ENCODE measurements around the gene RGS6.

RGS6 gene

DNA sequence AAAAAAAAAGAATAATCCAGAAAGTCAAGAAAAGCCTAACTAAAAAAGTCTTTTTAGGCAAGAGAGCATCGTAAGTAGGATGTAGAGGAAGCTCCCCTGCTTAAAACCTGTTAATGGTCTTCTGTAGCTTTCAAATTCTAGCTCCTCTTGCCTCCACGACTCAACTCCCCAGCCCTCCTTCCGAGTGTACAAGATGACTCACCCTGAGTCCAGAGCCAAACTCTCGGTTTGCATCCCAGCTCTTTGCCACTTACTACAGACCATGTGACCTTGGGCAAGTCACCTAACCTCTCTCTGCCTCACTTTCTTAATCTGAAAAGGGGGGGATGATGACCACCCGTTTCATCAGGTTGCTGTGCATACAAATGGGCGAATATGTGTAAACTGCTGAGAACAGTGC is 501.3 kb downstream of the RGS6 start:
- H3K4me3 ChIP-seq: no peak overlapping the region
- no peaks in the 10 kb centered on the region for H3K27me3 ChIP-seq
- intact Hi-C loops (cut with DNase I; ENCODE audit: low total_unique reads): no loop called here
- no peak for DNase-seq
- no peaks in the 10 kb centered on the region for H3K36me3 ChIP-seq
- no peaks in the 10 kb centered on the region for H3K4me1 ChIP-seq
- H3K9me3 ChIP-seq: no peaks in the 10 kb centered on the region
- no peak overlapping the region for H3K27ac ChIP-seq
- TF ChIP-seq, protein P1, sequence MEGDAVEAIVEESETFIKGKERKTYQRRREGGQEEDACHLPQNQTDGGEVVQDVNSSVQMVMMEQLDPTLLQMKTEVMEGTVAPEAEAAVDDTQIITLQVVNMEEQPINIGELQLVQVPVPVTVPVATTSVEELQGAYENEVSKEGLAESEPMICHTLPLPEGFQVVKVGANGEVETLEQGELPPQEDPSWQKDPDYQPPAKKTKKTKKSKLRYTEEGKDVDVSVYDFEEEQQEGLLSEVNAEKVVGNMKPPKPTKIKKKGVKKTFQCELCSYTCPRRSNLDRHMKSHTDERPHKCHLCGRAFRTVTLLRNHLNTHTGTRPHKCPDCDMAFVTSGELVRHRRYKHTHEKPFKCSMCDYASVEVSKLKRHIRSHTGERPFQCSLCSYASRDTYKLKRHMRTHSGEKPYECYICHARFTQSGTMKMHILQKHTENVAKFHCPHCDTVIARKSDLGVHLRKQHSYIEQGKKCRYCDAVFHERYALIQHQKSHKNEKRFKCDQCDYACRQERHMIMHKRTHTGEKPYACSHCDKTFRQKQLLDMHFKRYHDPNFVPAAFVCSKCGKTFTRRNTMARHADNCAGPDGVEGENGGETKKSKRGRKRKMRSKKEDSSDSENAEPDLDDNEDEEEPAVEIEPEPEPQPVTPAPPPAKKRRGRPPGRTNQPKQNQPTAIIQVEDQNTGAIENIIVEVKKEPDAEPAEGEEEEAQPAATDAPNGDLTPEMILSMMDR (IDR thresholded peaks at IDR 0.05): no peak

DNA sequence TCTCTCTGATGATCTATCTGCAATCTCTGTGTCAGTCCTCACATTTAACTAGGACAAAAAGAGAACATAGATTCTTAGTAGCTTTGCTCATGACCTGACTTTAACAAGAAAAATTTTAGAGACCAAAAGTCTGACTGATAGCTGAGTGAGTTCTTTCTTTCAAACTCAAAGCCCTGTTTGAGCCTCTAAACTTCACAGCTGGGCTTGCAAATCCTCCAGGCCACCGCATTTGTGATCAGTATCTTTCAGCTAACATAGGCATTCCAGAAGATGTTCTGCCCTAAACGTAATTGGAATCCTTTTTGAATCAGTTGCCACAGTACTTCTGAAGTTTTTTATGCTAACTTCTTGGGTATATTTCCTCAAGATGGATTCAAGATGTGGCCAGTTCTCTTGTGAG is 502.6 kb downstream of the RGS6 start:
- H3K27ac ChIP-seq: no peak overlapping the region
- intact Hi-C loops (cut with DNase I; ENCODE audit: low total_unique reads): no loop called here
- DNase-seq: no peak

DNA sequence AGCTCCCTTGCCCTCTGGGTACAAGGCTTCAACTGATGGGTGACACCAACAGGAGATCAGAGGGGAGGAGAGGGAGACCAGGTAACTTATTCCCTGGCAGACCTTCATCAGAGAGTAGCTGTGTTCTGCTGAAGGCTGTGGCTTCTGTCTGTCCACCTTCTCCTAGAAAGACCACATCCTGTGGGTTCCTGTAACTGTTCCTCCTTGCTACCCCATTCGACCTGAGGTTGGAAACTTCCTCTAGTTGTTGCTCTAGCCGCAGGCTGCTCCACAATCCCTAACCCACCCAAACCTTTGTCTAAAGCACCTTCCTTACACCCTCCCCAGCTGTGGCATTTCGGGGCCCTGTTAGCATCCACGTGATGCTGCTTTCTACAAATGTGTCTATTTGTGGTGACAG is 507.5 kb downstream of the RGS6 start:
- Histone ChIP-seq H3K36me3 (no peaks in the 10 kb centered on the region), H3K27ac (no peak overlapping the region), H3K9me3 (no peaks in the 10 kb centered on the region), H3K27me3 (no peaks in the 10 kb centered on the region), H3K4me3 (no peak overlapping the region), H3K4me1 (no peaks in the 10 kb centered on the region)
- DNase-seq: no peak
- intact Hi-C loops (cut with DNase I; ENCODE audit: low total_unique reads): no loop called here
- TF ChIP-seq, protein P1 (IDR thresholded peaks at IDR 0.05): no peak

More for the DNA sequence above, 502.6 kb downstream of the RGS6 start:
- TF ChIP-seq, protein P1 (IDR thresholded peaks at IDR 0.05): no peak
- Histone ChIP-seq H3K36me3 (no peaks in the 10 kb centered on the region), H3K9me3 (no peaks in the 10 kb centered on the region), H3K27me3 (no peaks in the 10 kb centered on the region), H3K4me3 (no peak overlapping the region), H3K4me1 (no peaks in the 10 kb centered on the region)

DNA sequence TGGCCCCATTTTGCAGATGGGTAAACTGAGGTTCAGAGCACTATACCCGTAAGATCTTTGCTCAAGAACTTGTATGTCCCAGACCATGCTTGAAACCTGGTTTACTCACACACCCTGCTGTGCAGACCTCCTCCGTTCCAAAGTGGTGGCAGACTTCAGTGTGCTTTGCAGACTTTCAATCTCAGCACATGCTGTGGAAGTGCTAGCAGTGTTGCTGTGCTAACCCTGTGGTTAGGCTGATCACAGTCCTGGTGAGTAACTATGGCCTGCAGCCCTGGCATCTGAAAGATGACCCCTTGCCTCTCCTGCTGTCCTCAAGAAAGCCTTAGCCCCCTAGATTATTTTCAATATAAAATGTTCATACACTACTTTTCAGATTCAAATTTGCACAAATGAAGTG is 511.0 kb downstream of the RGS6 start:
- no peaks in the 10 kb centered on the region for H3K4me1 ChIP-seq
- no peak overlapping the region for H3K27ac ChIP-seq
- TF ChIP-seq, protein P1 (IDR thresholded peaks at IDR 0.05): no peak
- intact Hi-C loops (cut with DNase I; ENCODE audit: low total_unique reads): no loop called here
- no peaks in the 10 kb centered on the region for H3K9me3 ChIP-seq
- H3K4me3 ChIP-seq: no peak overlapping the region
- DNase-seq: no peak
- no peaks in the 10 kb centered on the region for H3K36me3 ChIP-seq
- no peaks in the 10 kb centered on the region for H3K27me3 ChIP-seq

DNA sequence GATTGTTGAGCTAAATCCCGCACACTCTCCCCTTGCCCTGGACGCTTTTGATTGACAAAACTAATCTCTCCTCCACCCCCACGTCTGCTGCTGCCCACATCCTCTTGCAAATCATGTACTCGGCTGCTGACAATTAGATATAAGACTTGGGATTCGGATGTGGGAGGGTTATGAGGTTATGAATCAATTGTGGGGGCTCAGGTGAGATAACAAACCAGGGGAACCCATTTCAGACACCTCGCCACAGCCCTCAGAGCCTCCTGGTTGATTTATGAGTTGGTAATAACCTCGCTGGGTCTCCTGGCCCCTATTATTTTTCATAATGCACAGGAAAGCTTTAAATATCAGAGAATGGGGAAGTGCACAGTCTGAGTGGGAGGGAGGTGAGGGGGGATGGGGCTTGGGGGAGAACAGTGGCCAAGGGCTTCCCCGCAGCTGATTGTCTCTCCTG is 511.8 kb downstream of the RGS6 start:
- H3K4me3 ChIP-seq: no peak overlapping the region

More for the DNA sequence above, 511.8 kb downstream of the RGS6 start:
- Histone ChIP-seq H3K27me3 (no peaks in the 10 kb centered on the region), H3K36me3 (no peaks in the 10 kb centered on the region), H3K9me3 (no peaks in the 10 kb centered on the region), H3K4me1 (no peaks in the 10 kb centered on the region), H3K27ac (no peak overlapping the region)
- intact Hi-C loops (cut with DNase I; ENCODE audit: low total_unique reads): no loop called here
- no peak for DNase-seq
- TF ChIP-seq, protein P1 (IDR thresholded peaks at IDR 0.05): no peak
